T-helper 1 cell treated with Interleukin-12 subunit alpha and Interleukin-12 subunit beta and Interleukin-4 antibody, amounts not matched to agents 30 μg/mL and 1 μg/mL, for 36 hours (primary cell): ENCODE data around the gene LRRC3C.

Experiments
- H3K27ac Mint-ChIP-seq: one replicate; pipeline ENCODE4 v1.8.0; 2021; ENCODE audit warnings: mild to moderate bottlenecking, mixed read lengths
- H3K27me3 Mint-ChIP-seq: one replicate; pipeline ENCODE4 v1.8.0; 2021; ENCODE audit warnings: low read depth, mixed read lengths
- H3K36me3 Mint-ChIP-seq: one replicate; pipeline ENCODE4 v1.8.0; 2021; ENCODE audit warnings: low read depth, mixed read lengths
- H3K4me1 Mint-ChIP-seq: one replicate; pipeline ENCODE4 v1.8.0; 2021; ENCODE audit warnings: low read depth, mixed read lengths
- H3K4me3 Mint-ChIP-seq: one replicate; pipeline ENCODE4 v1.8.0; 2021; ENCODE audit warnings: mild to moderate bottlenecking, moderate library complexity, mixed read lengths
- H3K9me3 Mint-ChIP-seq: one replicate; pipeline ENCODE4 v1.8.0; 2021; ENCODE audit warnings: mixed read lengths

The LRRC3C gene

DNA sequence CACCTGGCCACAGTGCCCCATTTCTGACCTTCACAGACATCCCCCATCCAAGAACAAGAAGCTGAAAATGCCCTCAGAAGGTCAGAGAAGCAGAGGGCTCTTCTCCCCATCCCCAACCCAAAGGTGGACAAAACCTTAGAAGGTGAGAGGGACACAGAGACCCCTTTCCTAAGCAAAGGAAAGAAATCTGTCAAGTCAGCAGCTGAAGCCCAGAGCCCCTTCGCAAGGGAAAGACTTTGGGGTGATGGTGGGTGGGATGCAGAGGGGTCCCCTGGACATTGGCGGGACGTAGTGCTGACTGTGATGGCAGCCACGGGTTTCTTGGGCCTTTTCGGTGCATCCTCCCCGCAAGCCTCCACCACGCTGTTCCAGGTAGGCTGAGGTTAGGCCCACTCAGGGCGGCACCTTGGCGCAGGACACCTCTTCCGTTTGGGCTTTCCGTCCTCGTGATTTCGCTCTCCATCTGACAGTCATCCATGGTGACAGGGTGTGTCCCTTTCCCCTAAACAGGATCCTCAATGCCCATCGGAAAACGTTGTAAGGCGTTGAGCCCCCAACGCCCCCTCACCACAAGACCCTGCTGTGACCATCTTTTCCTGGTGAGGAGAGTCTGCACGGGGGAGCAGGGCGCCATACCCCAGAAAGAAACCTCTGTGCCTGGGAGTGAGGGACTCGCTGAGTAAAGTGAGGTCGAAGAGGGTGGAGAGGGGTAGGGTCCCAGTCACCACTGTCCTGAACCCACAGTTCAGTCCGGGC, 24.6 kb downstream of the LRRC3C start:
- Mint-ChIP-seq H3K27me3 (peaks cover 4% of the 10 kb centered on the region), H3K9me3 (no peaks in the 10 kb centered on the region), H3K36me3 (no peaks in the 10 kb centered on the region), H3K27ac (no peak overlapping the region), H3K4me3 (peak overlapping the region; percentile 54), H3K4me1 (peaks cover 32% of the 10 kb centered on the region)

- Mint-ChIP-seq H3K27ac (peak overlapping the region; percentile 81), H3K27me3 (peaks cover 4% of the 10 kb centered on the region)
Observed at GRCh38 chr17:39952680-39953470, 25.3 kb downstream of the LRRC3C start.

DNA sequence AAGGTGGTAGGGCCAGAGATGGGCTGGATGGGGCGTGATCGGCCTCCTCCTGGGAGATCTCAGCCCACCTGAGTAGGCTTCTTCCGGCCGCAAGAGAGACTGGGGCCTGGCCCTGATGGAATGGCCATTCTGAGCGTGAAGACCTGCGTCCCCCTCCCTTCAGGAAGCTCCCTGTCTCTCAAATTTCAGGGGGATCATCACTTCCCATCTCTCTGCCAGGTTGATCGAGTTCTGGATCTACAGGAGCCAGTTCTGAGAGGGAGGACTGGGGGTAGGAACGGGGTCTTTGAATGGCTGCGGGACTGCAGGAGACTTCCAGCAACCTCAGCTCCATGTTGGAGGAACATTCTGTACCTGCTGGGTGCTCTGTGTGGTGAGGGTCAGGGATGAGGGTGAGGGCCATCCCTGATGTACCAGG, 25.9 kb downstream of the LRRC3C start:
- no peaks in the 10 kb centered on the region for H3K9me3 Mint-ChIP-seq
- peak overlapping the region; percentile 81 for H3K27ac Mint-ChIP-seq
- no peaks in the 10 kb centered on the region for H3K36me3 Mint-ChIP-seq
- peaks cover 29% of the 10 kb centered on the region for H3K4me1 Mint-ChIP-seq
- peak overlapping the region; percentile 81 for H3K4me3 Mint-ChIP-seq
- peaks cover 4% of the 10 kb centered on the region for H3K27me3 Mint-ChIP-seq

More at GRCh38 chr17:39952680-39953470, 25.3 kb downstream of the LRRC3C start:
- Mint-ChIP-seq H3K4me1 (peaks cover 33% of the 10 kb centered on the region), H3K9me3 (no peaks in the 10 kb centered on the region), H3K36me3 (no peaks in the 10 kb centered on the region), H3K4me3 (peak overlapping the region; percentile 81)

DNA sequence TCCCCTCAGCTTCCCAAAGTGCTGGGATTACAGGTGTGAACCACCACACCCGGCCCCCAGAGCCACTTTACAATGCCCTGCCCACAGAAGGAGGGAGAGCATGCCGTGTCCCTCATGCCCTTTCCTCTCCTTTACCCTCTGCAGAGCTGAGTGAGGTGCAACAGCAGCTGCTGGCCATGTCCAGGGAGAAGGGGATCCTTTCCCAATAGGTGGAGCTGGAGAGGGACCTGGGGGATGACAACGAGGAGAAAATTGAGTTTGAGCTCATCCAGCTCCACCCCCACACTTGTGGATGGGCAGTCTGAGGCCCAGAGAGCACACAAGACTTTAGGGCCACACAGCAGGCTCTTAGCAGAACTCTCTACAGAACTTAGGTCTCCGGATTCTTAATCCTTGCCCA, 27.3 kb downstream of the LRRC3C start:
- no peak overlapping the region for H3K4me3 Mint-ChIP-seq
- H3K9me3 Mint-ChIP-seq = no peaks in the 10 kb centered on the region
- H3K27ac Mint-ChIP-seq = no peak overlapping the region
- H3K36me3 Mint-ChIP-seq = no peaks in the 10 kb centered on the region
- peaks cover 28% of the 10 kb centered on the region for H3K4me1 Mint-ChIP-seq
- H3K27me3 Mint-ChIP-seq = peaks cover 4% of the 10 kb centered on the region

DNA sequence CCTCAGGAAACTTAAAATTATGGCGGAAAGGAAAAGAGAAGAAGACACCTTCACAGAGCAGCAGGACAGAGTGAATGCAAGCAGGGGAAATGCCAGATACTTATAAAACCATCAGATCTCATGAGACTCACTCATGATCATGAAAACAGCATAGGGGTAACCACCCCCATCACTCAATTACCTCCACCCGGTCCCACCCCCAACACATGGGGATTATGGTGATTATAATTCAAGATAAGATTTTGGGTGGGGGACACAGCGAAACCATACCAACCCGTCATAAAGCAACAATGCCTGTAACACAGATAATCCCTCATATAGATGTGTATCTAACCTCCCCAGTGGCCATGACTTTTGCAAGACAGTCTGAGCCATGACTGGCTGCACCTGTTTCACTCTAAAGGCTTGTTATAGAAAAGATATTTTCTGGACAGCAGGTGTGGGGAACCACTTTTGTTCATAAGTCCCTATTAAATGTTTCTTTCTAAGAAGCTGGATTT, 28.2 kb downstream of the LRRC3C start:
- Mint-ChIP-seq H3K9me3 (no peaks in the 10 kb centered on the region), H3K27ac (no peak overlapping the region), H3K36me3 (no peaks in the 10 kb centered on the region), H3K27me3 (peaks cover 4% of the 10 kb centered on the region), H3K4me1 (peaks cover 28% of the 10 kb centered on the region), H3K4me3 (no peak overlapping the region)

DNA sequence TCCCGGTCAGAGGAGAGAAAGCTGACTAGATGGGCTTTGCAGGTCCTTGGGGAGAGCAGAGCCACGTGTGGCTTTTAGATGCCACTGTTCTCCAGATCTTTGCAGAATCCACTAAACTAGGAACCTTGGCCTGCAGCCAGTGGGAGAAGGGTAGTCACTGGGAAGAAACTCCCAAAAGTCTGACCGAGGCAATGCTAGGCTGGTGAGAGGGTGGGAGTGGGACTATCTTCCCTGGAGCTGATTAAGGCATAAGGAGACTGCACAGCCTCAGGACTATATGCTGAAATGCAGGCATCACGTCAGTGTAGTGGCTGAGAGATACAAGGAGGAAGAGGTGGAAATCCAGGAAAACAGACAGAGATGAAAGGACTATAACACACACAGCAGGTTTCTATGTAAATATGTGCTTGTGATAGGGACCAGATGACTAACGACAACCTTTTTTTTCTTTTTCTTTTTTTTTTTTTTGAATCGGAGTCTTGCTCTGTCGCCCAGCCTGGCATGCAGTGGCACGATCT, 33.1 kb downstream of the LRRC3C start:
- no peak overlapping the region for H3K4me3 Mint-ChIP-seq
- no peaks in the 10 kb centered on the region for H3K9me3 Mint-ChIP-seq
- H3K27me3 Mint-ChIP-seq = peaks cover 7% of the 10 kb centered on the region
- H3K4me1 Mint-ChIP-seq = peaks cover 32% of the 10 kb centered on the region
- H3K36me3 Mint-ChIP-seq = peaks cover 3% of the 10 kb centered on the region
- H3K27ac Mint-ChIP-seq = no peak overlapping the region

DNA sequence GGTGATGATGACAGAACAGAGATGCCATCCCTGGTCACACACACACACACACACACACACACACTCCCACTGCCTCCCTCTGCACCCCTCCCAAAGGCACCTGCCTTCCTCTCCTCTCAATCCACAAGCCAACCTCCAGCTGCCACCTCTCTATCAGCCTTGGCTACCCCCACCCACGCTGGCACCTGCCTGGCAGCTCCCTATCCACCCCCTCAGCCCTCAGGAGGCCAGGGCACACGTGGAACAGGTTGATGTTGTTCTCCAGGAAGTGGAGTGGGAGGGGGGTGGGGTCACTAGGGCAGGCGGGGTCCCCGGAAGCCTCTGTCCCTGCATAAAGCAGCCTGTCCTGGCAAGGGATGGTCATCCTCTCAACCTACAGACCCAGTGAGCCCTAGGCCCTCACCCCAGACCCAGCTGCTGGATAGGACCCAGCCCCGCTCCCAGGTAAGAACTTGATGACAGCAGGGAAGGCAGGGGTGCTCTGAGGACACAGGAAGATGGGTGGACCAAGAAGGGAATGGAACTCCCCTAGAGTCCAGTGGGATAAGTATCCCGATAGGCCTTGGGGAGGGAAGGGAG, 35.2 kb downstream of the LRRC3C start, which contains the start of gene GSDMA:
Gene GSDMA (plus strand): TSS at position 363 of the 579 bp plus-strand sequence. CDS start 2,684 bp downstream, outside the sequence.
- H3K27me3 Mint-ChIP-seq = peaks cover 11% of the 10 kb centered on the region
- no peaks in the 10 kb centered on the region for H3K9me3 Mint-ChIP-seq
- H3K4me1 Mint-ChIP-seq = peaks cover 24% of the 10 kb centered on the region
- peaks cover 3% of the 10 kb centered on the region for H3K36me3 Mint-ChIP-seq
- H3K27ac Mint-ChIP-seq = peak within 1 kb of the TSS; percentile 71
- peak within 1 kb of the TSS; percentile 36 for H3K4me3 Mint-ChIP-seq

DNA sequence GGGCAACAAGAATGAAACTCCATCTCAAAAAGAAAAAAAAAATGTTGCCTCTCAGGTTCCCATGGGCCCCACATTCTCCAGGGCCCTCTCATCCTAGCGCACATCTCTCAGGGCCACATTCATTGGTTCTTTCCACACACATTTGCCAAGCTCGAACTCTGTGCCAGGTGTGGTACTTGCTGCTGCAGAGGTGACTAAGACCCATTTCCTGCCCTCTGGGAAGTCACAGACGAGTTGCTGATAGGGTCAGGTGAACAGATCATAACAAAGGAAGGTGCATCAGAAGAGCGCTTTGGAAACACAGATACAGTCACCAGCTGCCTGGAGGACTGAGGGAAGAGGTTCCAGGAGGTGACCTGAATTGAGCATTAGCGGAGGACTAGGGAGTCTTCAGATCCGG, 36.3 kb downstream of the LRRC3C start:
- H3K27ac Mint-ChIP-seq = peak overlapping the region; percentile 64
- peaks cover 3% of the 10 kb centered on the region for H3K36me3 Mint-ChIP-seq
- peak overlapping the region; percentile 36 for H3K4me3 Mint-ChIP-seq
- peaks cover 21% of the 10 kb centered on the region for H3K4me1 Mint-ChIP-seq
- peaks cover 15% of the 10 kb centered on the region for H3K27me3 Mint-ChIP-seq
- H3K9me3 Mint-ChIP-seq = no peaks in the 10 kb centered on the region

DNA sequence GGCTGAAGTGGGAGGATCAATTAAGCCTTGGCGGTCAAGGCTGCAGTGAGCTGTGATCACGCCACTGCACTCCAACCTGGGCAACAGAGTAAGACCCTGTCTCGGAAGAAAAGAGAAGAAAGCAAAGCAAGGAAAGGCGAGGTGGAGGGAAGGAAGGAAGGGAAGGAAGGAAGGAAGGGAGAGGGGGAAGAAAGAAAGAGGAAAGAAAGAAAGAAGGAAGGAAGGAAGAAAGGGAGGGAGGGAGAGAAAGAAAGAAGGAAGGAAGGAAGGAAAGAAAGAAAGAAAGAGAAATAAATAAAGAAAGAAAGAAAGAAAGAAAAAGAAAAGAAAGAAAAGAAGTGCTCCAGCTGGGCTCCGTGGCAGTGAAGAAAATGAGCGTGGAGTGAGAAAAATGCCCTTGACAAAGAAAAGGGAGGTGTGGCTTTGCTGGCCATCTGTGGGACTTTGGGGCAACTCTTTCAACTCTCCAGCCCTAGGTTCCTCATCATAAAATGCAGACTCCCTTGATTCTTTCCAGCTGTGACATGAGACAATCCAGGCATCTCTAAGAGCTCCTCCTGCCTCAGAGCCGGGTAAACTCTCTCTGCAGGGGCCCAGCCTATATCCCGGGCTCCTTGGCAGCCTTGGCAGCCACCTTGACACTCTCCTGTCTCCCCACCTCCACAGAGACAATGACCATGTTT, 37.6 kb downstream of the LRRC3C start:
- Mint-ChIP-seq H3K9me3 (no peaks in the 10 kb centered on the region), H3K4me1 (peaks cover 18% of the 10 kb centered on the region), H3K4me3 (no peak overlapping the region), H3K27me3 (peaks cover 21% of the 10 kb centered on the region), H3K36me3 (peaks cover 3% of the 10 kb centered on the region), H3K27ac (no peak overlapping the region)

DNA sequence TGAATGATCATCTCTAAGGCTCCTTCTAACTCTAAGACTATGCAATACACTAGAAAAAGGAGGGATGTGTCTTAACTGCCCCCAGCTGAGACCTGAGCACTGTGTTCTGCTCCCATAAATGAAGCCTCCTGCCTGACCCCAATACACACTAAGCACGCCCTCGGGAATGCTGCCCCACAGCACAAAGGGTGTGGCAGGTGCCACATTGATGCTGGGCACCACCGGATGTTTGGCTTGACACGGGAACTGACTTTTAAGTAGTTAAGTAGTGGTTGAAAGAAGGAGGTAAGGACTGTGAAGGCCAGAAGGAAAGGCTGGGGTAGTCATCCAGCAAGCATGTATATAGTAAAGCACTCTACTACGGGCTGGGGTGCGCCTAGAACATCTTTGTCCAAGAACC, 39.2 kb downstream of the LRRC3C start:
- Mint-ChIP-seq H3K9me3 (no peaks in the 10 kb centered on the region), H3K27me3 (peaks cover 37% of the 10 kb centered on the region), H3K36me3 (peaks cover 3% of the 10 kb centered on the region), H3K27ac (no peak overlapping the region), H3K4me1 (peaks cover 18% of the 10 kb centered on the region), H3K4me3 (no peak overlapping the region)

- Mint-ChIP-seq H3K27me3 (peaks cover 46% of the 10 kb centered on the region), H3K27ac (peak overlapping the region; percentile 18), H3K36me3 (peaks cover 3% of the 10 kb centered on the region), H3K4me1 (peaks cover 7% of the 10 kb centered on the region), H3K4me3 (no peak overlapping the region), H3K9me3 (no peaks in the 10 kb centered on the region)
Observed at GRCh38 chr17:39968761-39969160, 41.2 kb downstream of the LRRC3C start.

DNA sequence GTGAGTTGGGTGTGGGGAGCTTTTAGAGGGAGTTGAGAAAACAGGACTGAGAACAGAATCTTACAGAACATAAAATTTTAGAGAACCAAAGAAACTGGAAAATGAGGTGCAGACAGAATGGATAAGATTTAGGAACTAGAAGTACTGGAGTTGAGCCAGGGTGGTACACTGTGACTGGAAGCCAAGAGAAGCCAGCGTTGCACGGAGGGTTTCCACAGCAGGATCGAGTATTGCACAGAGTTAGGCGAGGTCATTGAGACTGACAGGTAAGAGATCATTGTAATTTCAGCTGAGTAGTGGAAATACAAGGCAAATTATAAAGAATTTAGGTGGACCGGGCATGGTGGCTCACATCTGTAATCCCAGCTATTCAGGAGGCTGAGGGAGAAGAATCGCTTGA, 41.8 kb downstream of the LRRC3C start:
- no peaks in the 10 kb centered on the region for H3K9me3 Mint-ChIP-seq

DNA sequence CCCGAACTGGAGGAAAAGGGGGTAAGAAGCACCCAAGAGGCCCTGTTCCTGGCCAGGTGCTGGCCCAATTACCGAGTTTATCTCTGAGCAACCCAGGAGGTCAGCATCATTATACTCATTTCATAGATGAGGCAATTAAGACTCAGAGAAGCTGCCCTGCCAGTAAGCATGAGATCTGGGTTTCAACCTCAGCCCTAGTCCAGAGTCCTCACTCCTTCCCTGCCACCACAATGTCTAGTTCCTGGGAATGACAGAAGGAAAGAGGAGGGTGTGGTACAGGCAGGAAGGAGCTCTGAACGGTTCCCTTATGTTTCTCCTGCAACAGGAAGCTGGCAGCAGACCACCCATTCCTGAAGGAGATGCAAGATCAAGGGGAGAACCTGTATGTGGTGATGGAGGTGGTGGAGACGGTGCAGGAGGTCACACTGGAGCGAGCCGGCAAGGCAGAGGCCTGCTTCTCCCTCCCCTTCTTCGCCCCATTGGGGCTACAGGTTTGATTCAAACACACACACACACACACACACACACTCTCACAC, 42.7 kb downstream of the LRRC3C start:
- no peaks in the 10 kb centered on the region for H3K4me1 Mint-ChIP-seq
- no peak overlapping the region for H3K27ac Mint-ChIP-seq
- H3K36me3 Mint-ChIP-seq = no peaks in the 10 kb centered on the region
- no peaks in the 10 kb centered on the region for H3K9me3 Mint-ChIP-seq
- no peak overlapping the region for H3K4me3 Mint-ChIP-seq
- peaks cover 49% of the 10 kb centered on the region for H3K27me3 Mint-ChIP-seq

More for the DNA sequence above, 41.8 kb downstream of the LRRC3C start:
- no peak overlapping the region for H3K4me3 Mint-ChIP-seq
- no peaks in the 10 kb centered on the region for H3K36me3 Mint-ChIP-seq
- peaks cover 48% of the 10 kb centered on the region for H3K27me3 Mint-ChIP-seq
- peaks cover 3% of the 10 kb centered on the region for H3K4me1 Mint-ChIP-seq
- H3K27ac Mint-ChIP-seq = no peak overlapping the region
